GM18868 (cell line): ENCODE results near the gene CACNA1I.

Source experiments
- ATAC-seq: cut with Tn5 transposase; IDR thresholded peaks from one replicate; pipeline ENCODE4 v1.9.1; 2021; ENCODE audit warnings: mild to moderate bottlenecking, moderate library complexity; ENCODE audit not compliant: unreplicated experiment

CACNA1I gene

DNA sequence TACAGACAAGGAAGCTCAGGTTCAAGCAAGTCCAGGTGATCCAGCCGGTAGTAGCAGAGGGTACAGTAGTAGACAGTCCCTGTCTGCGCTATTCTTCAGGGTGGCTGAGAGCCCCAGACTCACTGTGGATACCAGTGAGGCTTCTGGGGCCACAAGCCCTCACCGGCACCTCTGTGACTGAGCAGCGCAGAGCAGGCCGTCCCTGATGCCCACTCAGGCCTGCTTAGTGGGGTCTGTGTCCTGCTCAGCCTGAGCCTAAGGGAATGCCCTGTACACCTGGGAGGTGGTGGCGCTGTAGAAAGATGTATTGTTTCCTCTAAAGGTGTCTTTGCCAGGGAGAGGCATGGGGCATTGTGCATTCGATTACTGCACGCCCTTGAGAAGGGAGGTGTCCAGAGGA is 143.8 kb downstream of the CACNA1I start:
- no peak for ATAC-seq

DNA sequence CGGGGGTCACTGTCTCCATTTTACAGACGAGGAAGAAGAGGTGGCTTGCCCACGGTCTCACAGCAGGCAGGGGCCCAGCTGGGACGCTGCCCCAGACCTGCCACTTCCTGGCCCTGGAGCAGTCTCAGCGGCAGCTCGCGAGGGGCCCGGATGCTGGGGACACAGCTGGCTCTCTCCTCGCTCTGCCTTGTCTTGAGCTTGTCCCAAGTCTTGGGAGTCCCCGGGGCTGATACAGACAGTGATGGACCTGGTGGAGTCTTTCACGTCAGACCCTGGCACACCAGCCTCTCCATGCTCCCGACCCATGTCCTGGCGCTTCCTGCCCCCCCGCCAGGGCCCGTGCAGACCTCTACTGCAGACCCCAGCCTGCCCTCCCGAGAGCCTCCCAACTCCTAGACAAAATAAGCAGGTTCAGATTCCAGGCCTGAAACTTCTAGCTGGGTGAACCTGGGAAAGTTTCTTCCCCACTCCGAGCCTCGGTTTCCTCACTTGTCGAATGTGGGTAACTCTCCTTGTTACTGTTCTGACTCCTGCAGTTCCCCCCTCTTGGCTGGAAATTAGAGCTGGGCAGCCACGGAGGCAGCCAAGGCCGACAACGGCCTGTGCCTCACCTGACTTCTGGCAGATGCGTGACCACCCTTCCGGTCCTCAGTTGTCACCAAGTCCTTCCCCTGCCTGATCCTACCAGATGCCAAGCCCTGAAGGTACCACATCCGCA is 145.4 kb downstream of the CACNA1I start:
- ATAC-seq: no peak

DNA sequence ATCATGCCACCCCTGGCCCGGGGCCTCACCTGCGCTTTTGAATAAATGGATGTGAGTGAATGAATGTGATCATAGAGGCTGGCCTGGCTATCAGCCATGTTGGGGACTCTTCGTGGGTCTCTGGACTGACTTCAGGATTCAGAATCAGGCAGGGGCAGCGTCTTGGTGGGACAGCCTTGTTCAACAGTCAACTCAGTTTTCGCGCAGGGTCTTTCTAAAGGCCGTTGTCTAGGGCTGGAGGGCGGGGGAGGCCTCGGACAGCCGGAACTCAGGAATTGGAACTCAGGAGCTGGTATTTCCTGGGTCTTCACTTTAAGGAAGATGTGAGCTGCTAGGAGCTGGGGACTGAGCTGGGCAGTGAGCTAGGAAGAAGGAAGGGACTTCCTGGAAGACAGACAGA is 146.0 kb downstream of the CACNA1I start:
- no peak for ATAC-seq

DNA sequence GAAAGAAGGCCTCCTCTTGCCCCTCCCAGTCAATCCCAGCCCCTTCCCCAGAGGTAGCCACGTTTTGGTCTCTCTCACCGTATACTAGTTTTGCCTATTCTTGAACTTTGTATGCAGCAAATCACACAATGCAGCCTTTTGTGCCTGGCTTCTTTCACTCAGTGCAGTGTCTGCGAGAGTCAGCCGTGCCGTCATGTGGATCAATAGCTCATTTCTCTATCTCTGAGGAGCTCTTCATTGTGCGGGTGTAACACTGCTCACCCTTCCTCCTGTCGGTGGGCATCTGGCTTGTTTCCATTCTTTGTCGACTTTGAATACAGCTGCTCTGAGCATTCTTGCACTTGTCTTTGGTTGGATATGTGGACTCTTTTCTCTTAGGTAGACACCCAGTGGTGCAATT is 146.5 kb downstream of the CACNA1I start:
- ATAC-seq: no peak

DNA sequence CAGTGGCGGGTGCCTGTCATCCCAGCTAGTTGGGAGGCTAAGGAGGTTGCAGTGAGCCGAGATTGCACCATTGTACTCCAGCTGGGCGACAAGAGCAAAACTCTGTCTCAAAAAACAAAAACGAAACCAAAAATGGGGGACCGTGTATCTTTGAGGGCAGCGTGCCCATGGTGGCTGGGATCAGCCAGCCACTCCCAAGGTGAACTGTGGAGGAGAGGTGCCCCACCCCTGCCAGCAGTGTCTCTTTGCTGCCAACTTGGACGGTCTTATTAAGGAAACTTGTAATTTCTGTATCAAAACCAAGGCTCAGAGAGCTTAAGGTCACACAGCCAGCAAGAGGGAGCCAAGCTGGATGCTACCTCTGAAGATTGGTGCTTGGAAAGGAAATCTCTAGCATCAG is 147.7 kb downstream of the CACNA1I start:
- ATAC-seq: no peak

DNA sequence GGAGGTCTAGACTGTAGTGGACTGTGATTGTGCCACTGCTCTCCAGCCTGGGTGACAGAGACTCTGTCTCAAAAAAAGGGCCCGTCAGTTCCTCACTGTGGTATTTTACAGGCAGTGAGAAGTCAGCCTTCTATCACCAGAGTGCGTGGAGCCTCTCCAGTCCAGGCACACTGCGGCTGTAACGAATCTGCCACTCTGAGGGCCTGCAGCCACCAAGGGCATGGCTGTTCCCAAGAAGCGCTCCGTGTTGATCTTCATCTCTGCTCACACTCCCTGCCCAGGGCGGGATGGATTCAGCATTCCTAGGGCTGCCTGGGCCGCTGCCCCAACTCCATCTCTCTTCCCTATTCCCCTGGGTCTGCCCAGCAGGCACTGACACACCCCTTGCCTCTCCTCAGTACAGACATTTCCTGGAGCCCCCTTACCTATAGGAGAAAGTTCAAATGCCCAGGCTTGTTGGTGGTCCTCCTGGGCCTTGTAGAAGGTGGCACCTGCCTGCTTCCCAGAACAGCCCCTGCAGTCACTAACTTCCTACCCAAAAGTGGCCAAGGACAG is 148.4 kb downstream of the CACNA1I start:
- no peak for ATAC-seq

DNA sequence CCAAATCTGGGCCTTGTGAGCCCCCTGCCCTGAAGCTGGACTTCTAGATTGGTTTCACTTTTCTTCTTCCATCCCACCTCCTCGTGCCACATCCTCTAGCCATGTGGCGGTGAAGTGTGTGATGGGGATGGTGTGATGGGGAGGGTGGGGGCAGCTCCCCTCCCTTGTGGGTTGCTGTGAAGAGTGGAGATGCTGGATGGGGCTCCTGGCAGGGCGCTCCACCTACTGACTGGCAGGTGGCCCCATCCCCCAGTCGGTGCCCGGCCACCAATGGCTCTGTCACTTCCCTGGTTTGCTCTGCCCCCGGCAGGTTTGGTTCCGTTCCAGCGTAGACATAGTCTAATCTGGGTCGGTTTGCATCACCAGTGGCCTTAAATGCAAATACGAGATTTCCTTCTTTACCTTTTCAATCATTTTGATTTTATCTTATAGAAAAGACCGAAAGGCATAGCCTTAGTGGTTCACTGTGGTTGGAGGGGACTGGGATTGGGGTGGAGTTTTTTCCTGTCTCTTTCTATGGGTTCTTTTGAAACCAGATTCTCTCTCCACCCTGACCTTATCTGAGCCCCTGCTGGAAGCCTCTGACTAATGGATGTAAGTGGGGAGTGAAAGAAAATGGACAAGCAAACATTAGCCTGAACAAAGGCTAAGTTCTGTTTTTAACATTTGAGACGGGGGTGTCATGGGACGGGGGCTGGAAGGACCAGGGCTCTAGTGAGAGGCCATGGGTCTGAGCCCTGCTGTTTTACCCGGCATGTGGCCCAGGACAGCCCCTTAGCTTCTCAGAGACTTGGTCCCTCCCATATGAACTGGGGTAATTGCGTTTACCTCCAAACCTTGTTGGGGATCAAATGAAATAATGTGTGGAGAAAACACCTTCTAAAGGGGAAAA is 149.3 kb downstream of the CACNA1I start:
- ATAC-seq: no peak

DNA sequence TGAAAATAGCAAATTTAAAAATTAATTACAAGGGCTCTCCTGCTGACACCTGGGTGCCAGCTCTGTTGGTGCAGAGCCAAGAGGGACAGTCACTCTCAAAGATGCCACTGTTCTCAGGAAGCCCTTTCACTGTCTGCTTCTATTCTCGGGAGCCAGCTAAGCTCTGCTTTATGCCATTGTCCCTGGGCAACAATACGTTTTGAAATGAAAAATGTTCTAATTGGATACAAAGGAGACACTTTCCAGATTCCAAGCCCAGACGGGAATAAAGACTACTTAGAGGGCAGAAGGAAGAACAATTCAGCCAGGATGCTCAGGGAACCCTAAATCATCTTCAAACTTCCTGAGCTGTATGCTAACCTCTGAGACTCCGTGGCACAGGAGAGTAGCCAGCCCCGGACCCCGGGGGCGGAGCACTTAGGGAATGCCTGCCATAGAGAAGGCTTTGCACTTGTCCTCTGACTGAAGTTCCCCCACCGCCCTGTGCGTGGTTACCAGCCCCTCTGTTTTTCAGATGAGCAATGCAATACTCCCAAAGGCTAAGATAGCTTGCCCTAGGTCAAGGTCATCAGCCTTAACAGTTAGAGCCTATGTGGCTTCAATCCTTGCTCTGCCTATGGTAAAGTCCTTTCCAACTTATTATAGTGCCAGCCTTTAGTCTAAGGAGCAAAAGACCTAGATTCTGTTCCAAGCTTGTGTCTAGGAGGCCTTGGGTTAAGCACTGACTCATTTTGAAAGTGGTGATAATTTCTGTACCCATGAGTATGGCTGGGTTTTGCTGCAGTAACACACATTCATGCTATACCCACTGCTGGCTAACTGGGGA is 150.9 kb downstream of the CACNA1I start:
- no peak for ATAC-seq

DNA sequence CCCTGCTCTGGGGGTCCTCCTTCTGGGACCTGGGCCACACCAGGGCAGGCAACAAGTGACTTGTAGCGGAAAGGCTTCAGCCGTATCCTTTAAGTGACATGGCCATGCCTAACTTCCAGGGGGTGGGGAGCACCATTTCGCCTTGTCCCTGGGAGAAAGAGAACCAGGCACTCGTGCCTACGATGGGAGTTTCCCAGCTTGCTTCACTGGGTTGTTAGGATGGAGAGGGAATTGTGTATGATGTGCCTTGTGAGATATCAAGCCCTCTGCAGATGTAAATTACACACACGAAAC is 151.4 kb downstream of the CACNA1I start:
- no peak for ATAC-seq

DNA sequence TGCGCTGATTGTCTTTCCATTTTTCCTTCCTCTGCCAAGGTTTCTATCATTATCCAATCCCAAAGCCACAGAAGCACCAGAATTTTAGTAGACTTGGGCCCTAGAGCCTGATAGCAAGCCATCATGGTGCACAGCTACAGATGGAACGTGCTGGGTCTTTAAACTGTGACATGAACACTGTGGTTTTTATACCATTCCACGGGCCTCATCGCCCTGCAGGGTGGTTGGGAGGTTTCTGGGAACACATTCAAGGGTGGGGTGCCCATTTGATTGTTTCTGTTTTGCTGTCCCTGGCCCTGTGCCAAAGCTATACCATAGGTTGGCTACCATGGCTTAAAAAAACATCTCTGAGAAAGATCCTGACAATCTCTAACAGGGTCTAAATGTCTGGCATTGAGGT is 151.9 kb downstream of the CACNA1I start:
- ATAC-seq: no peak

DNA sequence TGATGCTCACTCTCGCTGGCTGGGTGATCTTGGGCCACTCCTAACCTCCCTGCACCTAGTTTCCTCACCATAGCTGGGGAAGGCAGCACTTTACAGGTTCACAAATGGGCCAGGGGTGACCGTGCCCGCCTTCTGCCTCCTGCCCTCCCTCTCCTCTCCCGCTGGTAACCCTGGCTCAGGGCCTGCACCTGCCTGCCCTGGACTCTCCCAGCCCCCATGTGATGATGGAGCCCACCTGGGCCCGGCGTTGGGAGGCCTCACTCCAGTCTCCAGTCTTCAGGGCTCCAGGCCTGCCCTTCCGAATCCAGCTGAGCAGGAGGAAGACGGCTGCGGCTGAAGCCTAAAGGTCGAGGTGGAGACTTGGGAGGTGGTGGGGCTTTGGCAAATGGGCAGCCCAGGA is 152.9 kb downstream of the CACNA1I start:
- ATAC-seq: no peak

DNA sequence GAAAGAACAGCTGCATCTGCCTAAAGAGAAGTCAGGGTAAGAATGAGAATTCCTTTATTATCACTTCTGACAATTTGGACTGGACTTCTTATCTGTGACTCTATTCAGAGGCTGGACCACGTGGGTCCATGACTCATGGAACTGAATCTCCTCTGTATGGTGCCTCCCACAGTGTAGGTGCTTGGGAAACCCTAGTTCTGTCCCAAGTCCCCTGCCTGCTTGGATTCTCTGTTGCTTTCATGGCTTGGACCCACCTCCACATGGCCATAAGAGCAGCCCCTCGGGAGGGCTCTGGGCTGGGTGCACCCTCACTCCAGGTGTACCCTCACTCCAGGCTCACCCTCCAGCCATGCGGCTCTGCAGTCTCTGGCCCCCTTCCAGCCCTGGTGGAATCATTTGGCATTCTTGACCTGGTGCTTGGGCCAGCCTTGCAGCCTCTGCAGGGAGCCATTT is 153.4 kb downstream of the CACNA1I start:
- no peak for ATAC-seq

DNA sequence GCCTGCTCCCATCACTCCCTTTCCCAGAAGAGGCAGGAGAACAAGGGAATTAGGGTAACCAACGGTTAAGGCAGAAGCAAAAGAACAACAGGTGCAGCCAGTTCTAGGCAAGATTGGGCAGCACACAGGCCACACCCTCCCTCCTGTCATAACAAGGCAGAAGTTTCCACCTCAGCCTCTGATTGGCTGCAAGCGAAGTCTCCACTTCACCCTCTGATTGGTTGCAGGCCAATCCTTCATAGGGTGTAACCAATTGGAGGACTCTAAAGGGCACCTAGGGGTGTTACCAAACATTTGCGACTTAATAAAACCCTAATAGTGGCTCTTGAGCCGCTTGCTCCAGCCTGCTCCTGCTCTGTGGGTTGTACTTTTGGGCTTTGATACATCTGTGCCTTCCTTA is 153.8 kb downstream of the CACNA1I start:
- no peak for ATAC-seq

DNA sequence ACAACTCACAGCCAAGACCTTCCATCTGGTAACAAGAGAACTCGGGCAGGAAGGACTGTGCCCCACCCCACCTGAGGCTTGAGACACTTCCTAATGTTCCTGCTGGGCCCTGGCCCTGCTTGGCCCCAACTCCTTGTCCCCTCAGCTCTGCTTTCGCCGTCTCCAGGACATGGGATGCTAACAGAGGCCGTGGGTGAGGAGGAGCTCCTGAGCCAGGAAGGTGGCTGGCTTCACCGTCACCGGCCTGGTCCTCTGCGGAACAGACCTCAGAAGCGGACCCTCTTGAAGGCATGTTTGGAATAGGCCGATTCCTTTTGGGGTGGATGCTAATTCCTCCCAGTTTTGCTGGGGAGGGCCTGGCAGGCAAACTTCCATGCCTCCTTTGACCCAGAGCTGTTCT is 154.3 kb downstream of the CACNA1I start:
- no peak for ATAC-seq

DNA sequence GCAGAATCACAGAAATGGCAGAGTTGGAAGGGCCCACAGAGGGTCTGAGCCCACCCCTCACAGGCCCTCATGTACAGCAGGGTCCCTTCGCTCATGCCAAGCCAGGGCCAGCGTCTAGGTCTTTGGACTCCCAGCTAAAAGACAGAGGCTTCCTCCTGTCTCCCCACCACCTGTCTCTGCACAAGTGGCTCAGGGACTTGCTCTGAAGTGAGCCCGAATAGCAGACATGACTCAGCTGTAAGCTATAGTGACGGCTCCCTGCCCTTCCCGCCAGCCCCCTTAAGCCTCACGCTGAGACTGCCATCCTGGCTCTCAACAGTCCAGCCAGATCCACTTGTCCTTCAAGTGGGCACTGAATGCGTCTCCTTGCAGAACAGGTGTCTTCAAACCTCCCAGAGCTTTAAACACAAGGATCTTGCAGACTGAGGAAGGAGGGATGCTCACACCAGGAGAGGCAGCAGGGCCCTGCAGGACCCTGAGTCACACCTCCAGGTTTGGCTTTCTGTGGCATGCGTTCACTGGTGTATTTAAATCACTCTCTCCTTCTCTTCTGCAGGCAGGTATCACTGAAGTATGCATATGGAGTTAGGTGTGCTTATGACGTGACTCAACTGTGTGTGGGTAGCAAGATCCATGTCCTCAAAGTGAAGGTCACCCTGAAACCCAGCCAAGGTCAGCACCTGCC is 154.9 kb downstream of the CACNA1I start:
- ATAC-seq: no peak

DNA sequence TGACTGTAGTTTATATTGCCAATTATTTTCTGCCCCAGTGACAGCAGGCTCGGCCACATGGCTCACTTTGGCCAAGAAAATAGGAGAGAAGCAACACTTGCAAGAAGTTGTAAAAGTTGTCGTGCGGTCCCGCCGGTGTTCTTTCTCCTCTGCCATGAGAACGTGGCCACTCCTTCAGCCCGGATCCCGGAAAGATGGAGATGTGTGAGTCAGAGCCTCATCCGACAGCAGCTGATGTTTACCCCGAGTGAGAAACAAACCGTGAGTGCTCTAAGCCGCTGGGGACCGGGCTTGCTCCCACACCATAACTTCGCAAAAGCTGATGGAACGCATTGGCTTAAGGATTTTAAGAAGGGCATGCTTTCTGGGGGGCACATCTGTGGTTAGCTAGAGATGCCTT is 157.0 kb downstream of the CACNA1I start:
- ATAC-seq: no peak

DNA sequence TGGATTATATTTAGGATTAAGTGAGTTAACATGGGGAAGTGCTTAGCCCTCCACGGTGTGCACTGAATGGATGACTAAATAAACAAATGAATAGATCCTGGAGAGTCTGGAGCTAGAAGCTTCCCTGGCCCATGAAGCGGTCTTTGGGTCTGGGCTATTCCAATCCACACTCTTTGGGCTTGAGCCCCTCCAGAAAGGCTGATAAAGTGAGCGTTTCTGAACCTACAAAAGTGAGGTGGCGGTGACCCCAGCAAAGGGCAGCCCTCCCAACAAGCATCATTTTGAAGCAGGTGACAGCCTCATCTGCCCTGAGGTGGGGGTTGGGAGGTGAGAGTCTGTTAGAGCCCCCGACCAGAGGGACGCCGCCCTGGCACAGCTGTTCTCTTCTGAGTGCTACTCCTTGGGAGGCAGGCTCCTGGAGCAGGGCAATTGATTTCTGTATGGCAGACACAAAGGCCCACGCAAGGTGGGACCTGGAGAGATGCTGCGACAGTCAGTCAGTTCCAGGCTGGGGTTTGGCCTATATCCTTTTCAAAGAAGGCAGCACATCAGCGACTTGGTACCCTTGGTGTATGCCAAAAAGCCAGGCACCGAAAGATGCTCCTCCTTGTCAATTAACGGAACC is 157.8 kb downstream of the CACNA1I start:
- ATAC-seq: no peak

DNA sequence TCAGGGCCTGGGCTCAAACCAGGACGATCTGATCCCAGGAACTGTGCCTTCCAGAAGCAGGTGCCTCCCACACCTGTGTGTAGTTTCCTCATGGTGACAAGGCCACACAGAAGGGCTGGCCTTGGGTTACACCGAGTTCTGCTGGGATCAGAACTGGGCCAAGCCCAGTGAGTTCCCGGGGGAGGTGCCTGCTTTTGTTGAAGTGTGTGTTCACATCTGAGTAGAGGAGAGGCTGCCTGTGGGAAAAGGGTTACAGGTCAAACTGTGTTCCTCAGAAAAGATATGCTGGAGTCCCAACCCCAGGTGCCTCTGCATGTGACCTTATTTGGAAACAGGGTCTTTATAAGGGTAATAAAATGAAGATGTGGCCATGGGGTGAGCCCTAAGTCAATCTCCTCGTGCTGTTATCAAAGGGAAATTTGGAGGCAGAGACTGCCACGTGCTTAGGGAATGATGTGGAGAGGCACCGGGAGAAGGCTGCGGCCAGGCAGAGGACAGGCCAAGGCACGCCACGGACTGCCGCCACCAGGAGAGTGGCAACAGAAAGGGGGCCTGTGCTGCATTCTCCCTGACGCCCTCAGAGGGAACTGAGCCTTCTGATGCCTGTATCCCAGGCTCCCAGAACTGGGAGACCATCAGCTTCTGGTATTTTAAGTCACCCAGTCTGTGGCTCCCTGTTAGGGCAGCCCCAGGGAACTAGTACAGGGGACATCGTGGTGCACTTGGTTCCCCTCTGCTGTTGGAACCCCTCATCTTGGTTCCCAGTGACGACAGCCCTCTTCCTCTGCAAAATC is 158.8 kb downstream of the CACNA1I start:
- no peak for ATAC-seq

DNA sequence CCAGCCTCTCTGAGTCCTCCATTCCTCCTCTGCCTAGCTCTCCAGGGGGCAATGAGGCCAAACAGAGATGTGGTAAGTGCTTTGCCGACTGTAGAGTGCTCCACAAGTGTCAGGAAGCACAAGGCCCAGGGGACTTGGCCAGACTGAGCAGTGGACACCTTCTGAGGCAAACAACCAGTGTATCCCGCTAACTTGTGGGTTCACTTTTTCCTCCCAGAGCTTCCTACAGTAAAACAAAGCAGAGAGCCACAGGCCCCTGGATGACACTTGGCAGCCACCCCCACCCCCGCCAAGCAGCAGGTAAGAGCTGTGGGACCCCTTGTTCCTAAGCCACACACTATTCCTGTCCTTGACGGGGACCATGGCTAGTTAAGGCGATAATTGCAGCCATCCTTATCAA is 160.9 kb downstream of the CACNA1I start:
- ATAC-seq: no peak
